Measurements from ENCODE around the gene NUAK2.
"Not testable (repeated sequence)": the region's sequence is repeated elsewhere in the genome, so short reads cannot be mapped to it uniquely, and the experiment has no call there.

NUAK2 gene

GRCh38 chr1:205321162-205321958 lies at the start of gene NUAK2:
Gene NUAK2 (minus strand): TSS chr1:205321745. CDS start chr1:205321628, 117 bp downstream.
- DNase-seq: peak; percentile 88

- no peak for DNase-seq
Observed at GRCh38 chr1:205370780-205371179, 49.2 kb upstream of the NUAK2 start.

GRCh38 chr1:205369701-205370123 lies 48.2 kb upstream of the NUAK2 start:
- no peak for DNase-seq

GRCh38 chr1:205368478-205368877 lies 46.9 kb upstream of the NUAK2 start:
- no peak for DNase-seq

GRCh38 chr1:205365945-205366463 lies 44.5 kb upstream of the NUAK2 start:
- no peak for DNase-seq

GRCh38 chr1:205365086-205365485 lies 43.5 kb upstream of the NUAK2 start:
- not testable (repeated sequence) for DNase-seq

GRCh38 chr1:205360891-205361290 lies 39.3 kb upstream of the NUAK2 start:
- DNase-seq: no peak

GRCh38 chr1:205359771-205360565 lies 38.4 kb upstream of the NUAK2 start:
- DNase-seq: no peak

GRCh38 chr1:205358579-205358978 lies 37.0 kb upstream of the NUAK2 start:
- no peak for DNase-seq

- no peak for DNase-seq
Observed at GRCh38 chr1:205357567-205357966, 36.0 kb upstream of the NUAK2 start.

GRCh38 chr1:205356440-205357139 lies 35.0 kb upstream of the NUAK2 start, which contains the start of gene KLHDC8A:
Gene KLHDC8A (minus strand): TSS chr1:205356922. CDS start chr1:205343604, 13,318 bp downstream.
- DNase-seq: no peak

GRCh38 chr1:205355075-205355453 lies 33.5 kb upstream of the NUAK2 start:
- no peak for DNase-seq

GRCh38 chr1:205354259-205355074 lies 32.9 kb upstream of the NUAK2 start:
- peak; percentile 47 for DNase-seq

- no peak for DNase-seq
Observed at GRCh38 chr1:205353612-205354011, 32.1 kb upstream of the NUAK2 start.

GRCh38 chr1:205353191-205353590 lies 31.6 kb upstream of the NUAK2 start:
- no peak for DNase-seq

GRCh38 chr1:205351984-205352713 lies 30.6 kb upstream of the NUAK2 start:
- no peak for DNase-seq

- no peak for DNase-seq
Observed at GRCh38 chr1:205350691-205351141, 29.2 kb upstream of the NUAK2 start.

GRCh38 chr1:205350124-205350523 lies 28.6 kb upstream of the NUAK2 start:
- no peak for DNase-seq

GRCh38 chr1:205348554-205349487 lies 27.3 kb upstream of the NUAK2 start:
- DNase-seq: no peak

GRCh38 chr1:205346956-205347574 lies 25.5 kb upstream of the NUAK2 start:
- no peak for DNase-seq
